H9 (cell line): ENCODE data around the gene L3MBTL1. TPM values are rescaled to one million over a fixed set of nuclear protein-coding genes. Genes with fewer than 3 reads are reported as not detected.

ENCODE experiments used
- DNase-seq: peaks from one replicate; pipeline ENCODE4 v3.0.0-alpha.2; 2017
- H2AFZ ChIP-seq: one replicate; pipeline ENCODE4 v1.6.1; 2013; ENCODE audit warnings: mild to moderate bottlenecking, low read length, control low read depth, moderate library complexity
- H2AK5ac ChIP-seq: 2 replicates; pipeline ENCODE4 v1.6.1; 2013; ENCODE audit warnings: low read length, control low read depth, mixed read lengths; ENCODE audit not compliant: insufficient read length
- H2BK120ac ChIP-seq: one replicate; pipeline ENCODE4 v1.6.1; 2013; ENCODE audit warnings: low read depth, mild to moderate bottlenecking, low read length, control low read depth, inconsistent platforms; ENCODE audit not compliant: poor library complexity, severe bottlenecking
- H2BK12ac ChIP-seq: 2 replicates; pipeline ENCODE4 v1.6.1; 2013; ENCODE audit warnings: low read length, control low read depth, mixed read lengths, low read depth; ENCODE audit not compliant: insufficient read length
- H2BK15ac ChIP-seq: 2 replicates; pipeline ENCODE4 v1.6.1; 2013; ENCODE audit warnings: low read depth, low read length, control low read depth
- H2BK20ac ChIP-seq: one replicate; pipeline ENCODE4 v1.6.1; 2013; ENCODE audit warnings: low read depth, mild to moderate bottlenecking, low read length, control low read depth, inconsistent platforms; ENCODE audit not compliant: poor library complexity, severe bottlenecking
- H2BK5ac ChIP-seq: 2 replicates; pipeline ENCODE4 v1.6.1; 2013; ENCODE audit warnings: low read length, control low read depth, mixed read lengths; ENCODE audit not compliant: insufficient read length
- H3K14ac ChIP-seq: 2 replicates; pipeline ENCODE4 v1.6.1; 2013; ENCODE audit warnings: low read length, control low read depth; ENCODE audit not compliant: insufficient read depth
- H3K18ac ChIP-seq: 2 replicates; pipeline ENCODE4 v1.6.1; 2013; ENCODE audit warnings: low read depth, mild to moderate bottlenecking, mixed read lengths, low read length, control low read depth; ENCODE audit not compliant: insufficient read length
- H3K23ac ChIP-seq: 2 replicates; pipeline ENCODE4 v1.6.1; 2013; ENCODE audit warnings: low read length, control low read depth, mixed read lengths, low read depth; ENCODE audit not compliant: insufficient read length
- H3K23me2 ChIP-seq: 2 replicates; pipeline ENCODE4 v1.6.1; 2013; ENCODE audit warnings: low read depth, mild to moderate bottlenecking, mixed read lengths, low read length, control low read depth; ENCODE audit not compliant: insufficient read length, poor library complexity, severe bottlenecking
- H3K27ac ChIP-seq: 2 replicates; pipeline ENCODE4 v1.5.1; 2013; ENCODE audit warnings: low read length, control low read depth, mixed read lengths, low read depth; ENCODE audit not compliant: insufficient read length
- H3K27me3 ChIP-seq: 2 replicates; pipeline ENCODE4 v1.6.1; 2013; ENCODE audit warnings: low read length, control low read depth, inconsistent platforms; ENCODE audit not compliant: insufficient read depth
- H3K4ac ChIP-seq: 2 replicates; pipeline ENCODE4 v1.6.1; 2013; ENCODE audit warnings: low read depth, mild to moderate bottlenecking, control low read depth, inconsistent platforms, low read length, moderate library complexity
- H3K4me1 ChIP-seq: 2 replicates; pipeline ENCODE4 v1.6.1; 2013; ENCODE audit warnings: low read length, control low read depth, inconsistent platforms; ENCODE audit not compliant: insufficient read depth
- H3K4me2 ChIP-seq: 2 replicates; pipeline ENCODE4 v1.6.1; 2013; ENCODE audit warnings: low read length, control low read depth, mixed read lengths; ENCODE audit not compliant: insufficient read length, insufficient read depth
- H3K56ac ChIP-seq: 2 replicates; pipeline ENCODE4 v1.6.1; 2013; ENCODE audit warnings: low read depth, mild to moderate bottlenecking, mixed read lengths, low read length, control low read depth; ENCODE audit not compliant: insufficient read length
- H3K79me1 ChIP-seq: 2 replicates; pipeline ENCODE4 v1.6.1; 2013; ENCODE audit warnings: low read depth, mild to moderate bottlenecking, moderate library complexity, low read length, control low read depth, inconsistent platforms; ENCODE audit not compliant: insufficient read depth, poor library complexity, severe bottlenecking
- H3K79me2 ChIP-seq: 2 replicates; pipeline ENCODE4 v1.6.1; 2013; ENCODE audit warnings: low read length, control low read depth, inconsistent platforms; ENCODE audit not compliant: insufficient read depth
- H3K9ac ChIP-seq: 2 replicates; pipeline ENCODE4 v1.6.1; 2013; ENCODE audit warnings: low read length, control low read depth, mixed read lengths; ENCODE audit not compliant: insufficient read length; ENCODE audit errors: extremely low read depth
- H3K9me3 ChIP-seq: one replicate; pipeline ENCODE4 v1.6.1; 2013; ENCODE audit warnings: low read depth, low read length, inconsistent platforms; ENCODE audit not compliant: control insufficient read depth
- H3T11ph ChIP-seq: one replicate; pipeline ENCODE4 v1.6.1; 2013; ENCODE audit warnings: mild to moderate bottlenecking, low read length, control low read depth, inconsistent platforms
- H4K20me1 ChIP-seq: one replicate; pipeline ENCODE4 v1.6.1; 2013; ENCODE audit not compliant: control insufficient read depth, insufficient read length, insufficient read depth
- H4K5ac ChIP-seq: 2 replicates; pipeline ENCODE4 v1.6.1; 2013; ENCODE audit warnings: low read depth, mild to moderate bottlenecking, mixed read lengths, low read length, control low read depth; ENCODE audit not compliant: insufficient read length
- H4K8ac ChIP-seq: replicated peaks from 2 replicates; pipeline ENCODE4 v1.6.1; 2013; ENCODE audit warnings: low read length, control low read depth, mixed read lengths, low read depth; ENCODE audit not compliant: insufficient read length
- H4K91ac ChIP-seq: 2 replicates; pipeline ENCODE4 v1.6.1; 2013; ENCODE audit warnings: low read depth, mild to moderate bottlenecking, moderate library complexity, mixed read lengths, low read length, control low read depth; ENCODE audit not compliant: insufficient read length
- H3K27ac Mint-ChIP-seq, 3 experiments: 2 replicates in 2 of 3; 3 replicates in 1 of 3; pipeline ENCODE4 v1.8.0; 2020 to 2021; ENCODE audit warnings: mixed read lengths in 3 of 3, mild to moderate bottlenecking in 1 of 3, moderate library complexity in 1 of 3
- H3K27me3 Mint-ChIP-seq: 2 replicates; pipeline ENCODE4 v1.8.0; 2021; ENCODE audit warnings: low read depth, mild to moderate bottlenecking, moderate library complexity, mixed read lengths
- H3K36me3 Mint-ChIP-seq, 3 experiments: 2 replicates in 2 of 3; 3 replicates in 1 of 3; pipeline ENCODE4 v1.8.0; 2020 to 2021; ENCODE audit warnings: low read depth in 3 of 3, mixed read lengths in 3 of 3; ENCODE audit not compliant: insufficient read depth in 1 of 3
- H3K4me1 Mint-ChIP-seq, 2 experiments: 2 replicates each; pipeline ENCODE4 v1.8.0; 2020; ENCODE audit warnings: mixed read lengths in 2 of 2
- H3K4me3 Mint-ChIP-seq, 2 experiments: 2 replicates in 1 of 2; 3 replicates in 1 of 2; pipeline ENCODE4 v1.8.0; 2020 to 2021; ENCODE audit warnings: mild to moderate bottlenecking in 2 of 2, mixed read lengths in 2 of 2, moderate library complexity in 1 of 2
- H3K9me3 Mint-ChIP-seq, 2 experiments: 2 replicates in 1 of 2; 3 replicates in 1 of 2; pipeline ENCODE4 v1.8.0; 2020; ENCODE audit warnings: mild to moderate bottlenecking in 2 of 2, mixed read lengths in 2 of 2, moderate library complexity in 1 of 2
- WGBS: extraction: QIAGEN DNeasy Blood & Tissue Kit; methylation state at CpG from one replicate; pipeline ENCODE4 v1.1.7; 2013; ENCODE audit warnings: missing lambda C conversion rate, low lambda C conversion rate, mixed read lengths; ENCODE audit not compliant: insufficient read length; ENCODE audit errors: extremely low coverage; 5-methylcytosine and 5-hydroxymethylcytosine counted together
- total RNA-seq: library from RNA; stranded (reverse); gene quantifications from 2 replicates; pipeline ENCODE4 v1.2.1, GENCODE V29; 2021
- TF ChIP-seq, protein P1 (sequence below): fragments of 200-600 bp; sonication (generic); conservative IDR thresholded peaks from 3 replicates; pipeline ENCODE4 v1.8.0; 2021; ENCODE audit warnings: antibody characterized with exemption, mild to moderate bottlenecking

L3MBTL1 gene
- total RNA-seq, 1 experiment from 2014 or later, result 19.9 TPM

DNA sequence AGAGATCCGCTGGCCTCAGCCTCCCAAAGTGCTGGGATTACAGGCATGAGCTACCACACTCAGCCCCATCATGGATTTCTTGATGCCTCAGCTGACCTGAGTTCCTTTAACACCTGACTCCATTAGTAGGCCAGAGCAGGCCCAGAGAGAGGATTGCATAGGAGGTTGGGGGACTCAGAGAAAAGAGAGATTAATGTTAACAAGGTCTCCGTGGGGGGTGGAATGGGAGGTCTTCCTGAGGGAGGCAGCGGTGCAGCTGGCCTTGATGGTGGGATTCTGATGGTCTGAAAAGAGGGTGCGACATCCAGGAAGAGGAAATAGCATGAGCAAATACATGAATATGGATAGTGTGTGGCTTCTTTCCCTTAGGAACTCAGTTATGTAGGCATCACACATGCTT is 61.2 kb downstream of the L3MBTL1 start:
- Histone ChIP-seq H3T11ph (no peak overlapping the region), H3K18ac (no peak overlapping the region), H3K9me3 (no peaks in the 10 kb centered on the region), H3K79me1 (no peaks in the 10 kb centered on the region), H2AK5ac (no peak overlapping the region), H3K79me2 (no peaks in the 10 kb centered on the region), H2BK12ac (no peak overlapping the region), H3K56ac (no peak overlapping the region), H4K5ac (no peak overlapping the region), H2BK5ac (no peak overlapping the region), H3K14ac (no peak overlapping the region), H3K9ac (no peak overlapping the region), H2AFZ (no peak overlapping the region), H3K4me2 (no peak overlapping the region), H2BK15ac (no peak overlapping the region), H3K23me2 (no peaks in the 10 kb centered on the region), H3K4ac (no peak overlapping the region), H4K20me1 (no peaks in the 10 kb centered on the region), H2BK120ac (no peak overlapping the region), H3K27ac (no peak overlapping the region), H2BK20ac (no peak overlapping the region), H4K8ac (no peak overlapping the region), H4K91ac (no peak overlapping the region), H3K27me3 (no peaks in the 10 kb centered on the region), H3K23ac (no peak overlapping the region), H3K4me1 (no peaks in the 10 kb centered on the region)
- Mint-ChIP-seq H3K9me3 (no peaks in the 10 kb centered on the region), H3K27ac (peak overlapping the region in 2 of 3 experiments; percentile 3 to 36; a peak in 3 of 7 replicates), H3K27me3 (no peaks in the 10 kb centered on the region), H3K4me3 (no peak overlapping the region), H3K36me3 (no peaks in the 10 kb centered on the region), H3K4me1 (peaks cover 3% of the 10 kb centered on the region in 2 experiments; a peak in 3 of 4 replicates)
- no peak for DNase-seq
- WGBS, result no CpG with 5 or more reads among the region's 4 CpGs
- TF ChIP-seq, protein P1, sequence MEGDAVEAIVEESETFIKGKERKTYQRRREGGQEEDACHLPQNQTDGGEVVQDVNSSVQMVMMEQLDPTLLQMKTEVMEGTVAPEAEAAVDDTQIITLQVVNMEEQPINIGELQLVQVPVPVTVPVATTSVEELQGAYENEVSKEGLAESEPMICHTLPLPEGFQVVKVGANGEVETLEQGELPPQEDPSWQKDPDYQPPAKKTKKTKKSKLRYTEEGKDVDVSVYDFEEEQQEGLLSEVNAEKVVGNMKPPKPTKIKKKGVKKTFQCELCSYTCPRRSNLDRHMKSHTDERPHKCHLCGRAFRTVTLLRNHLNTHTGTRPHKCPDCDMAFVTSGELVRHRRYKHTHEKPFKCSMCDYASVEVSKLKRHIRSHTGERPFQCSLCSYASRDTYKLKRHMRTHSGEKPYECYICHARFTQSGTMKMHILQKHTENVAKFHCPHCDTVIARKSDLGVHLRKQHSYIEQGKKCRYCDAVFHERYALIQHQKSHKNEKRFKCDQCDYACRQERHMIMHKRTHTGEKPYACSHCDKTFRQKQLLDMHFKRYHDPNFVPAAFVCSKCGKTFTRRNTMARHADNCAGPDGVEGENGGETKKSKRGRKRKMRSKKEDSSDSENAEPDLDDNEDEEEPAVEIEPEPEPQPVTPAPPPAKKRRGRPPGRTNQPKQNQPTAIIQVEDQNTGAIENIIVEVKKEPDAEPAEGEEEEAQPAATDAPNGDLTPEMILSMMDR, result no peak
